DND-41 (cell line): ENCODE results near the gene EHD1.

Source experiments
- EZH2 ChIP-seq: IDR thresholded peaks from 3 replicates; pipeline ENCODE4 v1.6.1; 2012; ENCODE audit warnings: borderline replicate concordance, low read depth, mild to moderate bottlenecking, moderate library complexity, low read length, inconsistent platforms; ENCODE audit not compliant: severe bottlenecking
- TF ChIP-seq, protein P1 (sequence below): IDR thresholded peaks from 2 replicates; pipeline ENCODE4 v1.5.1; 2012; ENCODE audit warnings: borderline replicate concordance, low read length, moderate library complexity, mild to moderate bottlenecking; ENCODE audit not compliant: poor library complexity, severe bottlenecking; ENCODE audit errors: extremely low read depth

DNA sequence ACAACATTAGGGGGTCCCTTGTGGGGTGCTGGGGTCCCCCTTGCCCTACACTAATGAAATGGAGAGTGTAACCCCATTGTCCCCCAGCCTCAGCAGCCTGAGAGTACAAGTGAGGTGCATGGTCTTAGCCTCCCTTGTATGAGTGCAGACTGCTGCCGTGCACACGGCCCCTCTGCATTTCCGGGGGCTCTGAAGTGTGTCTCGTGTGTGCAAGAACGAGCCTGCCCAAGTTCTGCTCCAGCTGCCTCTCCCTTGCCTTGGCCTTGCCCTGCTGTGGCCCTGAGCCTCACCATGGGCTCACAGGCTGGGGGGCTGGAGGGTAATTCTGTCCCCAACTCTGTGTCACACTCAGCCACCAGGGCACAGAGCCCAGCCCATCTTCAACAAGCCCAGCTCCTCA is 5.2 kb upstream of the EHD1 start:
- TF ChIP-seq, protein P1, sequence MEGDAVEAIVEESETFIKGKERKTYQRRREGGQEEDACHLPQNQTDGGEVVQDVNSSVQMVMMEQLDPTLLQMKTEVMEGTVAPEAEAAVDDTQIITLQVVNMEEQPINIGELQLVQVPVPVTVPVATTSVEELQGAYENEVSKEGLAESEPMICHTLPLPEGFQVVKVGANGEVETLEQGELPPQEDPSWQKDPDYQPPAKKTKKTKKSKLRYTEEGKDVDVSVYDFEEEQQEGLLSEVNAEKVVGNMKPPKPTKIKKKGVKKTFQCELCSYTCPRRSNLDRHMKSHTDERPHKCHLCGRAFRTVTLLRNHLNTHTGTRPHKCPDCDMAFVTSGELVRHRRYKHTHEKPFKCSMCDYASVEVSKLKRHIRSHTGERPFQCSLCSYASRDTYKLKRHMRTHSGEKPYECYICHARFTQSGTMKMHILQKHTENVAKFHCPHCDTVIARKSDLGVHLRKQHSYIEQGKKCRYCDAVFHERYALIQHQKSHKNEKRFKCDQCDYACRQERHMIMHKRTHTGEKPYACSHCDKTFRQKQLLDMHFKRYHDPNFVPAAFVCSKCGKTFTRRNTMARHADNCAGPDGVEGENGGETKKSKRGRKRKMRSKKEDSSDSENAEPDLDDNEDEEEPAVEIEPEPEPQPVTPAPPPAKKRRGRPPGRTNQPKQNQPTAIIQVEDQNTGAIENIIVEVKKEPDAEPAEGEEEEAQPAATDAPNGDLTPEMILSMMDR: no peak
- TF ChIP-seq EZH2: no peak
